MM.1S (cell line): ENCODE data around the gene TMTC1.

Source experiments
- EZH2 ChIP-seq: fragments of 300-600 bp; sonication (generic); optimal IDR thresholded peaks from 2 replicates; pipeline ENCODE3; 2017; ENCODE audit warnings: low read depth, mild to moderate bottlenecking, antibody characterized with exemption, low read length, mixed read lengths
- EZH2phosphoT487 ChIP-seq: fragments of 300-600 bp; sonication (generic); IDR thresholded peaks from 2 replicates; pipeline ENCODE4 v1.6.1; 2018; ENCODE audit warnings: antibody characterized with exemption, low read length
- TF ChIP-seq, protein P1 (sequence below): fragments of 300-600 bp; sonication (generic); IDR thresholded peaks from 2 replicates; pipeline ENCODE4 v1.5.1; 2016; ENCODE audit warnings: antibody characterized with exemption, low read length, mixed read lengths

DNA sequence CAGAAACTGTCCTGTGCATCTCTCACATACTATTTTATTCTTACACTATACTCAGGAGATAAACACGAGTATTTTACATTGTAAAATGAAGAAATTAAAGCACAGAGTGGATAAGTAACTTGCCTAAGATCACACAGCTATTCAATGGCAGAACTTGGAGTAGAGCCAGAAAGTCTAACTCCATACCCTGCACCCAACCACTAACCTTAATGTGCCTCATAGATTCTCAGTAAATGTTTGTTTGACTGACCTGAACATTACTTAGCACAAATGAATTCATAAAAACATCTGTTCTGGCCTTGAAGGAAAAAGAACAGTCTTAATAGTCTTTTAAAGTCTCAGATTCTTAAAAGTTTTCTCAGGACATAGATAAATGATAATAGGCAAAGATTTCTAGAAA, 202.8 kb downstream of the TMTC1 start:
- no peak for TF ChIP-seq EZH2
- TF ChIP-seq, protein P1, sequence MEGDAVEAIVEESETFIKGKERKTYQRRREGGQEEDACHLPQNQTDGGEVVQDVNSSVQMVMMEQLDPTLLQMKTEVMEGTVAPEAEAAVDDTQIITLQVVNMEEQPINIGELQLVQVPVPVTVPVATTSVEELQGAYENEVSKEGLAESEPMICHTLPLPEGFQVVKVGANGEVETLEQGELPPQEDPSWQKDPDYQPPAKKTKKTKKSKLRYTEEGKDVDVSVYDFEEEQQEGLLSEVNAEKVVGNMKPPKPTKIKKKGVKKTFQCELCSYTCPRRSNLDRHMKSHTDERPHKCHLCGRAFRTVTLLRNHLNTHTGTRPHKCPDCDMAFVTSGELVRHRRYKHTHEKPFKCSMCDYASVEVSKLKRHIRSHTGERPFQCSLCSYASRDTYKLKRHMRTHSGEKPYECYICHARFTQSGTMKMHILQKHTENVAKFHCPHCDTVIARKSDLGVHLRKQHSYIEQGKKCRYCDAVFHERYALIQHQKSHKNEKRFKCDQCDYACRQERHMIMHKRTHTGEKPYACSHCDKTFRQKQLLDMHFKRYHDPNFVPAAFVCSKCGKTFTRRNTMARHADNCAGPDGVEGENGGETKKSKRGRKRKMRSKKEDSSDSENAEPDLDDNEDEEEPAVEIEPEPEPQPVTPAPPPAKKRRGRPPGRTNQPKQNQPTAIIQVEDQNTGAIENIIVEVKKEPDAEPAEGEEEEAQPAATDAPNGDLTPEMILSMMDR, result no peak
- TF ChIP-seq EZH2phosphoT487, result no peak
